Chondrocyte (in vitro differentiated cells): ENCODE data around the gene PGPEP1. TPM values are rescaled to one million over a fixed set of nuclear protein-coding genes. Genes with fewer than 3 reads are reported as not detected.
"Not testable (repeated sequence)": the region's sequence is repeated elsewhere in the genome, so short reads cannot be mapped to it uniquely, and the experiment has no call there.

ENCODE experiments used
- DNase-seq: peaks from one replicate; pipeline ENCODE4 v3.0.0; 2021; ENCODE audit warnings: mixed read lengths, low spot score
- H3K27ac Mint-ChIP-seq: one replicate; pipeline ENCODE4 v1.8.0; 2021; ENCODE audit warnings: mild to moderate bottlenecking, moderate library complexity, mixed read lengths; ENCODE audit not compliant: unreplicated experiment
- H3K27me3 Mint-ChIP-seq: 2 replicates; pipeline ENCODE4 v1.8.0; 2021; ENCODE audit warnings: low read depth, mixed read lengths
- H3K36me3 Mint-ChIP-seq: 2 replicates; pipeline ENCODE4 v1.8.0; 2021; ENCODE audit warnings: low read depth, mixed read lengths
- H3K4me1 Mint-ChIP-seq: 2 replicates; pipeline ENCODE4 v1.8.0; 2021; ENCODE audit warnings: low read depth, mild to moderate bottlenecking, mixed read lengths
- H3K4me3 Mint-ChIP-seq: one replicate; pipeline ENCODE4 v1.8.0; 2021; ENCODE audit warnings: mild to moderate bottlenecking, moderate library complexity, mixed read lengths; ENCODE audit not compliant: unreplicated experiment
- H3K9me3 Mint-ChIP-seq: 2 replicates; pipeline ENCODE4 v1.8.0; 2021; ENCODE audit warnings: low read depth, mixed read lengths
- total RNA-seq: library from RNA; stranded (reverse); gene quantifications from 3 replicates; pipeline ENCODE4 v1.2.1, GENCODE V29; 2021
- TF ChIP-seq, protein P1 (sequence below): fragments of 200-600 bp; sonication (generic); IDR thresholded peaks from 2 replicates; pipeline ENCODE4 v1.5.0; 2021; ENCODE audit warnings: antibody characterized with exemption, mild to moderate bottlenecking, moderate library complexity

PGPEP1 gene
- total RNA-seq, 1 donor from 2014 or later: 21.5 TPM

DNA sequence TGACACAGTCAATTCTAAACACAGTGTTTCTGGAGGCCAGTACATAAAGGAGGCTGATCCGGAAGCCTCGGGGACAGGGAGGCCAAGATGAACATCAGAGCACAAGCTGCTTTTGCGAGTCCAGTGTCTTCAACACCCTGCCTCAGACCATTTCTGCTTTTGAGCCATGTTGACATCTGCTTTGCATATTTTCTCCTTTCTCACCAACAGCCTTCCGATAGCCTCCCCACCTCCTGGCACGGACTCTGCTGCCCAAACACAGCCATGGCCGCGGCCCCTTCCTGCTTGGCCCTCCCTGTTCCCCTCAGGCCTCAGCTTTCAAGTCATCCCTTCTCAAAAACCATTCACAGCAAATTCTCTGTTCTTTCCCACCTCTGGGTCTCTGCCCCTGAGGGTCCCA lies 53.4 kb downstream of the PGPEP1 start:
- no peaks in the 10 kb centered on the region for H3K27me3 Mint-ChIP-seq
- peaks cover 17% of the 10 kb centered on the region for H3K4me1 Mint-ChIP-seq
- H3K27ac Mint-ChIP-seq: no peak overlapping the region

DNA sequence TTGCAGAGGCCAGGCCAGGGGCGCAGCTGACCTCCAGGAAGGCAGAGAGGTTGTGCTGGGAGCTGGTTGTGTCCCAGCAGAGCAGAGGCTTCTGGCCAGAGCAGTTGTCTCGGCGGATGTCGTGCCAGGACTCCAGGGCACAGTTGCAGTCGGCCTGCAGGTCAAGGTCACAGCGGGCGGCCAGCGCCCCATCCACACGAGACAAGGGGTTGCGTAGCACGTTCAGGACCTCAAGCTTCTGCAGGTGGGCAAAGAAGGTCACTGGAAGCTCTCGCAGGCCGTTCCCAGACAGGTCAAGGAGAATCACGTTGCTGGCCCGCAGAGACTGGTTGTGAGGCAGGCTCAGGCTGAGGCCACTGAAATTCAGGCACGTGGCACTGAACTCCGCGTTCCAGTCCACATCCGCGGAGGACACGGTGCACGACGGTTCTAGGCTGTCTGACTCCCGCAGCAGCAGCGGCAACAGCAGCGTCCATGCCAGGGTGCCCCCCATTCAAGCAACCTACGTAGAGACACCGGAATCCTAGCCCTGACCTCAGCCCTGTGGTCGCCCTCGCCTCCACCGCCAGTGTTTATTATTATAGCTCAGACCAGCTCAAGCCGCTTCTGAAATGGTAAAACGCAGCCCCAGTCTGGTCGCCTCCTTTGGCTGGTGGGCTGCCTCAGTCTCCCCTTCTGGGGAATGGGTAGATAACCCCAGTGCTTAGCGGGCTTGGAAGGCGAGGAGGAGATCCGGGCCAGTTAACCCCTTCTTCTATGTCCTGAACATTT lies 56.3 kb downstream of the PGPEP1 start:
- no peak overlapping the region for H3K4me3 Mint-ChIP-seq
- no peaks in the 10 kb centered on the region for H3K36me3 Mint-ChIP-seq
- H3K4me1 Mint-ChIP-seq: peaks cover 10% of the 10 kb centered on the region
- no peak for DNase-seq
- H3K27me3 Mint-ChIP-seq: no peaks in the 10 kb centered on the region
- H3K27ac Mint-ChIP-seq: no peak overlapping the region
- no peaks in the 10 kb centered on the region for H3K9me3 Mint-ChIP-seq
- TF ChIP-seq, protein P1, sequence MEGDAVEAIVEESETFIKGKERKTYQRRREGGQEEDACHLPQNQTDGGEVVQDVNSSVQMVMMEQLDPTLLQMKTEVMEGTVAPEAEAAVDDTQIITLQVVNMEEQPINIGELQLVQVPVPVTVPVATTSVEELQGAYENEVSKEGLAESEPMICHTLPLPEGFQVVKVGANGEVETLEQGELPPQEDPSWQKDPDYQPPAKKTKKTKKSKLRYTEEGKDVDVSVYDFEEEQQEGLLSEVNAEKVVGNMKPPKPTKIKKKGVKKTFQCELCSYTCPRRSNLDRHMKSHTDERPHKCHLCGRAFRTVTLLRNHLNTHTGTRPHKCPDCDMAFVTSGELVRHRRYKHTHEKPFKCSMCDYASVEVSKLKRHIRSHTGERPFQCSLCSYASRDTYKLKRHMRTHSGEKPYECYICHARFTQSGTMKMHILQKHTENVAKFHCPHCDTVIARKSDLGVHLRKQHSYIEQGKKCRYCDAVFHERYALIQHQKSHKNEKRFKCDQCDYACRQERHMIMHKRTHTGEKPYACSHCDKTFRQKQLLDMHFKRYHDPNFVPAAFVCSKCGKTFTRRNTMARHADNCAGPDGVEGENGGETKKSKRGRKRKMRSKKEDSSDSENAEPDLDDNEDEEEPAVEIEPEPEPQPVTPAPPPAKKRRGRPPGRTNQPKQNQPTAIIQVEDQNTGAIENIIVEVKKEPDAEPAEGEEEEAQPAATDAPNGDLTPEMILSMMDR: no peak

More for the DNA sequence above, 53.4 kb downstream of the PGPEP1 start:
- DNase-seq: no peak
- Mint-ChIP-seq H3K4me3 (no peak overlapping the region), H3K36me3 (peaks cover 6% of the 10 kb centered on the region), H3K9me3 (no peaks in the 10 kb centered on the region)
- TF ChIP-seq, protein P1: no peak

DNA sequence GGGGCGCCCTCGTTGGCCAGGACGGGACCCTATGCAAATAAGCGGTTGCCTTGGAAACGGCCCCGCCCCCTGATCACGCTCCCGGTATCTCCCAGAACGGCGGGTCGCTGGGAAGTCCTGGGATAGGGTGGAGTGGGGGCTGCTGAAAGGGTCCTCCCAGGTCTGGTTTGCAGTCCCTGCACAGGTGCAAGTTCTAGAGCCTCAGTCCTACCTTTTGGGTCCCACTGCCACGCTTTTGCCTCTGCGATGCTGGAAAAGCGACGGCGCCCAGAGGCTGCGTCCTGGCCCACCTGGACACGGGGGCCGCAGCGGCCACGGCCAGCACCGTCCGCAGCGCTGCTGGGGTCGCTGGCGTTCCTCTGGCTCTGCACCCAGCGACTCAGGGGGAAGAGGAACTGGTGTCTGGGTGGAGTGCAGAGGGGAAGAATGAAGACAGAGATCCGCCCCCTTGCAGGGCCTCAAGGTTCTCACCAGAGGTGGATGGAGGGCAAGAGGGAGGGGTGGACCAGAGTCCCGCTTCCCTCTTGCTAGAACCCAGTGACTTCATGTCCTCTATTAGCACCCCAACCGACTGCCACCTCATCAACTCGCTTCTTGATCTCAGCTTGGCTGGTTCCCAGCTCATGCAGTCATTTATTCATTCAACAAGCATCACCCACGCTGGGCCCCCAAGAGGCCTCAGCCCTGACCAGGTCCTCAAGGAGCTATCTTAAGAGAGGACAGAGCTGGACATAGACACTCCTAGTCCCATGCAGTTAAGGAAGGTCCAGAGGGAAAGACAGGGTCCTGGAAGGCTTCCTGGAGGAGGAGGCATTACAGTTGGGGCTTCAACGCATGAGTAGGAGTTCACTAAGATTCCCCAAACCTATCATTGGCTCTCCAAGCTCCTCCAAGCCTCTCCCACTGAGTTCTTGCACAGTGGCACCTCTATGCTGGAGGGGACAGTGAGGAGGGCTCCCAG lies 57.1 kb downstream of the PGPEP1 start, which contains the start of gene LRRC25:
Gene LRRC25, minus strand, starts transcription at position 381 of the 961 bp plus-strand sequence. CDS start 659 bp downstream, outside the sequence.
- H3K4me3 Mint-ChIP-seq: no peak within 1 kb of the TSS

DNA sequence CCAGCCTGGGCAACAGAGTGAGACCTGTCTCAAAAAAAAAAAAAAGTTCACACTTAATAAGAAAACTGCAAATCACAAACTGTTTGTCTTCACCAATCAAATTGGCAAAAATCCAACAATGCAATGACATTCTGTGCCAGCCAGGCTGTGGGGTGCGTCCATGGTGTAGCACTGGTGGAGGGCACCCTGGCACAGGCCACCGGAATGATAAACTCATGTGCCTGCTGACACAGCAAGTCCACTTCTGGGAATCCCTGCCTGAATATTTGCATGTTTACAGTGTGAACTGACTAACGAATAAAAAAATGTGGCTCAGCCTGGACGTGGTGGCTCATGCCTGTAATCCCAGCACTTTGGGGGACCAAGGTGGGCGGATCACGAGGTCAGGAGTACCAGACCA lies 58.6 kb downstream of the PGPEP1 start:
- H3K27ac Mint-ChIP-seq: peak overlapping the region; percentile 17
- H3K4me3 Mint-ChIP-seq: no peak overlapping the region
- H3K9me3 Mint-ChIP-seq: no peaks in the 10 kb centered on the region
- no peaks in the 10 kb centered on the region for H3K36me3 Mint-ChIP-seq
- TF ChIP-seq, protein P1: no peak
- peaks cover 18% of the 10 kb centered on the region for H3K4me1 Mint-ChIP-seq
- DNase-seq: no peak
- no peaks in the 10 kb centered on the region for H3K27me3 Mint-ChIP-seq

More for the DNA sequence above, 57.1 kb downstream of the PGPEP1 start, which contains the start of gene LRRC25:
- DNase-seq: no peak
- Mint-ChIP-seq H3K27me3 (no peaks in the 10 kb centered on the region), H3K27ac (no peak within 1 kb of the TSS), H3K9me3 (no peaks in the 10 kb centered on the region), H3K36me3 (no peaks in the 10 kb centered on the region), H3K4me1 (peaks cover 15% of the 10 kb centered on the region)
- TF ChIP-seq, protein P1: no peak

DNA sequence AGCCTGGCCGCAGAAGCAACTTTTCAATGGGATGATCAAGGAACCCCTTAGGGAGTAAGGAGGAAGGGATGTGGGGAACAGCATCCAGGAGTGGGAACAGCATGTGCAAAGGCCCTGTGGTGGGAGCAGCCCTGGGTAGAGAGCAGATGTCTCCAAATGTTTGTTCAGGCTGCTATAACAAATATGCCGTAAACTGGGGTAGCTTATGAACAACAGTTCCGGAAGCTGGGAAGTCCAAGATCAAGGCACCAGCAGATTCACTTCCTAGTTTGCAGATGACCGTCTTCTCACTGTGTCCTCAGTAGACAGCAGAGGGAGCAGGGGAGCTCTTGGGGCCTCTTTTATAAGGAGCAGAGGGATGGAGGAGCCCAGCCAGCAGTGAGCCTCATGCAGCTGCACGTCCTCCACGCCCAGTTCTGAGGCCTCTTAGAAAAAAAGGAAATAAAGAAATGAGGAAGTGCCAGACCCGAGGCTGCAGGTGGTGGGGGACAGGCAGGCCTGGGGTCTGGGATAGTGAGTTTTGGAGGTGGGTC lies 61.2 kb downstream of the PGPEP1 start:
- H3K4me1 Mint-ChIP-seq: peaks cover 18% of the 10 kb centered on the region
- no peaks in the 10 kb centered on the region for H3K9me3 Mint-ChIP-seq
- no peaks in the 10 kb centered on the region for H3K27me3 Mint-ChIP-seq
- DNase-seq: no peak
- TF ChIP-seq, protein P1: peak; percentile 73
- H3K27ac Mint-ChIP-seq: peak overlapping the region; percentile 87
- no peaks in the 10 kb centered on the region for H3K36me3 Mint-ChIP-seq
- H3K4me3 Mint-ChIP-seq: peak overlapping the region; percentile 37

DNA sequence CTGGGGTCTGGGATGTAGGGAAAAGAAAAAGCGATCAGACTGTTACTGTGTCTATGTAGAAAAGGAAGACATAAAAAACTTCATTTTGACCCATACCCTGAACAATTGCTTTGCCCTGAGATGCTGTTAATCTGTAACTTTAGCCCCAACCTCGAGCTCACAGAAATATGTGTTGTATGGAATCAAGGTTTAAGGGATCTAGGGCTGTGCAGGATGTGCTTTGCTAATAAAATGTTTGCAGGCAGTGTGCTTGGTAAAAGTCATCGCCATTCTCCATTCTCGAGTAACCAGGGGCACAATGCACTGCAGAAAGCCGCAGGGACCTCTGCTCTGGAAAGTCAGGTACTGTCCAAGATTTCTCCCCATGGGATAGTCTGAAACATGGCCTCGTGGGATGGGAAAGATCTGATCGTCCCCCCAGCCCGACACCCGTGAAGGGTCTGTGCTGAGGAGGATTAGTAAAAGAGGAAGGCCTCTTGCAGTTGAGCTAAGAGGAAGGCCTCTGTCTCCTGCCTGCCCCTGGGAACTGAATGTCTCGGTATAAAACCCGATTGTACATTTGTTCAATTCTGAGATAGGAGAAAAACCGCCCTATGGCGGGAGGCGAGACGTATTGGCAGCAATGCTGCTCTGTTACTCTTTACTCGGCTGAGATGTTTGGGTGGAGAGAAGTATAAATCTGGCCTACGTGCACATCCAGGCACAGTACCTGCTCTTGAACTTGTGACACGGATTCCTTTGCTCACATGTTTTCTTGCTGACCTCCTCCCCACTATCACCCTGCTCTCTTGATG lies 62.3 kb downstream of the PGPEP1 start:
- DNase-seq, H3K4me3 Mint-ChIP-seq, H3K9me3 Mint-ChIP-seq, H3K27ac Mint-ChIP-seq, H3K36me3 Mint-ChIP-seq, H3K27me3 Mint-ChIP-seq: not testable (repeated sequence)
- peaks cover 17% of the 10 kb centered on the region for H3K4me1 Mint-ChIP-seq

DNA sequence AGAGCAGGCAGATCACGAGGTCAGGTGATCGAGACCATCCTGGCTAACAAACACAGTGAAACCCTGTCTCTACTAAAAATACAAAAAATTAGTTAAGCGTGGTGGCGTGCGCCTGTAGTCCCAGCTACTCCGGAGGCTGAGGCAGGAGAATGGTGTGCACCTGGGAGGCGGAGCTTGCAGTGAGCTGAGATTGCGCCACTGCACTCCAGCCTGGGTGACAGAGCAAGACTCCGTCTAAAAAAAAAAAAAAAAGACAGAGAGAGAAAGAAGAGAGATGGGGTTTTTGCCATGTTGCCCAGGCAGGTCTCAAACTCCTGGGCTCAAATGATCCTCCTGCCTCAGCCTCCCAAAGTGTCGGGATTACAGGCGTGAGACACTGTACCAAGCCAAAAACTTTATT lies 65.4 kb downstream of the PGPEP1 start:
- H3K27me3 Mint-ChIP-seq, H3K4me3 Mint-ChIP-seq: not testable (repeated sequence)
- peaks cover 19% of the 10 kb centered on the region for H3K4me1 Mint-ChIP-seq

More for the DNA sequence above, 65.4 kb downstream of the PGPEP1 start:
- H3K9me3 Mint-ChIP-seq, H3K27ac Mint-ChIP-seq, H3K36me3 Mint-ChIP-seq, DNase-seq: not testable (repeated sequence)
